DOHH2 (cell line): Measurements from ENCODE around the gene CCNT2.

Experiments
- EZH2phosphoT487 ChIP-seq: fragments of 200-600 bp; sonication (generic); IDR thresholded peaks from 2 replicates; pipeline ENCODE4 v1.6.1; 2017; ENCODE audit warnings: borderline replicate concordance, mild to moderate bottlenecking, antibody characterized with exemption, low read length, moderate library complexity, mixed read lengths
- TF ChIP-seq, protein P1 (sequence below): fragments of 200-600 bp; sonication (generic); IDR thresholded peaks from one replicate; pipeline ENCODE4 v1.5.1; 2014; ENCODE audit warnings: antibody characterized with exemption, mild to moderate bottlenecking, low read depth, low read length; ENCODE audit not compliant: poor library complexity, severe bottlenecking

DNA sequence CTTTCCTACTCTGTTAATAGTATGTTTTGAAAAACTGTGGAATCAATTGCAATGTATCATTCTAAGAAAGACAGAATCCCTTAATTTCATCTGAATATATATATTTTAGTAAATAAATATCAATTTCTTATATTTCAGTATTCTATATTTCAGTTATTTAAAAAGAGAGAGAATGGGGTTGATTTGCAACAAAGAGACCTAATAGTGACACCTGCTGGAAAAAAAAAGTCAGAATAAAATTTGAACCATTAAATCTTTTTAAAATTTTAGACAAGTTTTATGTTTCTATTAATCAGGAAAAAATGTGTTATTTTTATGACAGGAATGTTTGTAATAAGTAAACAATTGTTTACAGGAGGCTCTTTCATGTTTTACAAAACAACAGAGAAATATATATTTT, 20.7 kb upstream of the CCNT2 start:
- TF ChIP-seq, protein P1, sequence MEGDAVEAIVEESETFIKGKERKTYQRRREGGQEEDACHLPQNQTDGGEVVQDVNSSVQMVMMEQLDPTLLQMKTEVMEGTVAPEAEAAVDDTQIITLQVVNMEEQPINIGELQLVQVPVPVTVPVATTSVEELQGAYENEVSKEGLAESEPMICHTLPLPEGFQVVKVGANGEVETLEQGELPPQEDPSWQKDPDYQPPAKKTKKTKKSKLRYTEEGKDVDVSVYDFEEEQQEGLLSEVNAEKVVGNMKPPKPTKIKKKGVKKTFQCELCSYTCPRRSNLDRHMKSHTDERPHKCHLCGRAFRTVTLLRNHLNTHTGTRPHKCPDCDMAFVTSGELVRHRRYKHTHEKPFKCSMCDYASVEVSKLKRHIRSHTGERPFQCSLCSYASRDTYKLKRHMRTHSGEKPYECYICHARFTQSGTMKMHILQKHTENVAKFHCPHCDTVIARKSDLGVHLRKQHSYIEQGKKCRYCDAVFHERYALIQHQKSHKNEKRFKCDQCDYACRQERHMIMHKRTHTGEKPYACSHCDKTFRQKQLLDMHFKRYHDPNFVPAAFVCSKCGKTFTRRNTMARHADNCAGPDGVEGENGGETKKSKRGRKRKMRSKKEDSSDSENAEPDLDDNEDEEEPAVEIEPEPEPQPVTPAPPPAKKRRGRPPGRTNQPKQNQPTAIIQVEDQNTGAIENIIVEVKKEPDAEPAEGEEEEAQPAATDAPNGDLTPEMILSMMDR = peak; percentile 47
- TF ChIP-seq EZH2phosphoT487 = no peak
